DMS79 (cell line): ENCODE data around the gene GRIN3B.

Experiments
- DNase-seq: peaks from one replicate; lab custom pipeline; 2025; lab: John Stamatoyannopoulos, UW

The GRIN3B gene

GRCh38 chr19:964761-965694, 35.2 kb upstream of the GRIN3B start:
- DNase-seq = no peak

- DNase-seq = no peak
Observed at GRCh38 chr19:966485-967088, 33.6 kb upstream of the GRIN3B start.

GRCh38 chr19:970695-971094, 29.5 kb upstream of the GRIN3B start:
- no peak for DNase-seq

GRCh38 chr19:971795-972194, 28.4 kb upstream of the GRIN3B start:
- no peak for DNase-seq

- no peak for DNase-seq
Observed at GRCh38 chr19:972281-972680, 27.9 kb upstream of the GRIN3B start.

GRCh38 chr19:973726-974563, 26.3 kb upstream of the GRIN3B start:
- no peak for DNase-seq

- DNase-seq = no peak
Observed at GRCh38 chr19:974564-975257, 25.5 kb upstream of the GRIN3B start.

- DNase-seq = no peak
Observed at GRCh38 chr19:976476-976875, 23.7 kb upstream of the GRIN3B start.

- DNase-seq = no peak
Observed at GRCh38 chr19:977058-977464, 23.2 kb upstream of the GRIN3B start.

GRCh38 chr19:979318-979741, 20.9 kb upstream of the GRIN3B start:
- DNase-seq = no peak

GRCh38 chr19:980133-980998, 19.9 kb upstream of the GRIN3B start:
- no peak for DNase-seq

GRCh38 chr19:982567-983170, 17.6 kb upstream of the GRIN3B start:
- no peak for DNase-seq

- DNase-seq = peak; percentile 78
Observed at GRCh38 chr19:984165-984967, 15.9 kb upstream of the GRIN3B start, which contains the start of gene WDR18. TSS of gene WDR18 (plus strand) at chr19:984345. CDS start at chr19:984354, 9 bp downstream.

GRCh38 chr19:986083-986482, 14.1 kb upstream of the GRIN3B start:
- no peak for DNase-seq

GRCh38 chr19:988081-988480, 12.1 kb upstream of the GRIN3B start:
- DNase-seq = no peak

- no peak for DNase-seq
Observed at GRCh38 chr19:988510-988909, 11.7 kb upstream of the GRIN3B start.

- no peak for DNase-seq
Observed at GRCh38 chr19:989381-990081, 10.7 kb upstream of the GRIN3B start.

- no peak for DNase-seq
Observed at GRCh38 chr19:990119-990571, 10.1 kb upstream of the GRIN3B start.

GRCh38 chr19:990746-991145, 9.5 kb upstream of the GRIN3B start:
- no peak for DNase-seq
